Stromal cell of bone marrow (primary cell): Measurements from ENCODE around the gene ZCCHC8.

Experiments used
- DNase-seq: peaks from one replicate; pipeline ENCODE4 v3.0.0-alpha.2; 2012; ENCODE audit warnings: low read depth

ZCCHC8 gene

DNA sequence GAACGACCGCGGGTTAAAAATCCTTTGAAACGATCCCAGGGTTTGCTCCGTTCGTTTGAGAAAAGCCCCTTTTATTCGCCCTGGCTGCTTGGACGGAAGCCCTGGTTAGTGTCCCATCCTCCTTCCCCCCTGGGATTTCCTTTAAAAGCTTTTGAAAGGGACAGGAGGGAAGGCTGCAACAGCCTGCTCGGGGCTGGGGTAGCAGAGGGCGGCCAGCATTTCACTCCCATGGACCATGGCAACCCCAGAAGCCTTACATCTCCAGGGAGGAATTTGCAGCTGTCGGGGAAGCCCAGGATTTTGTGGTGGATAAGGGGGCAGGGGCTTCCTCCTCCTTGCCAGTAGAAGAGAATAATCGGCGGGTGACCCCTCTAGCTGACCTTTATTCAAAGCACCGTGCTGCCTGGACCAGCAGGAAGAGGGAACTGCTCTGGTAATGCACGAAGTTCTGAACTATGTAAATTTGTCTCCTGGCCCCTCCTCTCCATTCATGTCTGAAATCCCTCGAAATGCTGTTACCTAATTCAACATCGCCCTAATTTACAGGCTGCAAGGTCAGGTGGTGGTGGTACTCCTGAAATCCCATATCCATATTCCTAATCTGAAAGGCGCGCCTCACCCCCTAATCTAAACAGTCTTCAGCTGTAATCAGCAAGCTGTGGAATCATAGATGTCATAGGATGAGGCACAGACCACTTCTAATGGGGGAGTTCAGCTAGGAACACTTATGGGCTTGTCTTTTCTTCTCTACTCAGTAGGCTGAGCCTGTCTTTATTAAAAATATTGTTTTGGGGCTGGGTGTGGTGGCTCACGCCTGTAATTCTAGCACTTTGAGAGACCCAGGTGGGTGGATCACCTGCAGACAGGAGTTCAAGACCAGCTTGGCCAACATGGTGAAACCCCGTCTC, 77.2 kb downstream of the ZCCHC8 start:
- DNase-seq, result no peak

DNA sequence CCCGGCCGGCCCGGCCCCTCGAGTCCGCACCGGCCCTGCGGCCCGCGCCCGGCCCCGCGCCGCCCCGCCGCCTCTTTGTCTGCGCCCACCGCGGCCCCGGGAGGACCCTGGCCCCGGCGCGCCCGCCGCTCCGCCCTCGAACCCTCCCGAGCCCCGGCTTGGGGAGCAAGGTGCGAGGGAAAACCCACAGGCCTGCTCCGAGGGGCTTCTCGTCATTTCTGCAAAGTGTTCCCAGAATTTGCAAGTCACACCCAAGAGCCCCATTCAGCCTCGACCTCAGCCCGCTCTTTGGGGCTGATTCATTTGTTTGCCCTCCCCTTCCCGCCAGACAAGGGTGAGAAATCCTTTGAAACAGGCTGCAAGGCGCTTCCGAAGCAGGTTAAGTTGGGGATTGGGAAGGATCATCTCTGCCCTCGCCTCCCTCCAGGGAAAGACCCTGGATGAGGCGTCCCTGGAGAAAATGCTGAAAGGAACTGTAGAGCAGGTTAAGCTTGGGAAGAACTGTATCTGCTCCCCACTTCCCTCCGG, 77.9 kb downstream of the ZCCHC8 start:
- peak; percentile 54 for DNase-seq

DNA sequence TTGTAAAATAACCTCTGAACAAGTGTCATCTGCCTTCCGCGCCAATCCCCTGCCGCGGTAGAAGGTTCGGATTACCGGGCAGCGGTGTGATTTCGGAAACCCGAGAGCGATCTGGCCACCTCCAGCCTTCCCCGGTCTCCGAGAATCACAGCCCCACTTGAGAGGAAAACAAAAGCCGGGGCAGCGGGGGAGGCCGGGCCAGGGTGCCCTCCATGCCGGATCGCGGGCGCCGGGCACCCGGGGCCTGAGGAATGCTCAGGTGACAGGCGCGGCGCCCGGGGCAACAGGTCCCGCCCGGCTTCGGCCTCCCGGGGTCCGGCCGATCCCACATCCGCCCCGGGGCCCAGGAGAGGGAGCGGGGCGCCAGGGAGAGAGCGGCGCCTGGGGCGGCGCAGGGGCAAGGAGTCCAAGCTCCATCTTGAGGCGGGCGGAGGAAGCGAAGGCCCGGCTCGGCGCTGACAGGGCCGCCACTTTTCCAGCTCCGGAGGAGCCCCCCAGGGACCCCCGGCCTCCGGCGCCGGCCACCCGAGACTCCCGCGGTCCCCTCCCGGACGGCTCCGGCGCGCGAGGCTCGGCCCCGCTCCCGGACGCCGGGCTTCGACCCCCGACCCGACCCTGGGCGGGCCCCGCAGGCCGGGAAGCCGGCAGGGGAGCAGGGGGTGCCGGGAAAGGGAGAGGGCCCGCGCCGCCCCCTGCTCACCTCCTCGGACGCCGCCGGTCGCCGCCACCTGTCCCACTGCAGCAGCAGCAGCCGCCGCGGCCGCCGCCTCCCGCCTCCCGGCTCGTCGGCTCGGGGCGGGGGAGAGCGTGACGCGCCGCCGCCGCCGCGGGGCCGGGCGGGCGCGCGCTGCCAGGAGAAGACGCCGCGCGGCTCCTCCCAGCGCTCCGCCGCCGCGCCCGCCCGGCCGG, 78.7 kb downstream of the ZCCHC8 start, which contains the start of gene CLIP1:
Gene CLIP1, minus strand, starts transcription at position 849 of the 909 bp plus-strand sequence. CDS start 42,217 bp downstream, outside the sequence.
- peak; percentile 52 for DNase-seq
